Endothelial cell of umbilical vein (primary cell): ENCODE data around the gene SLC2A1. TPM values are rescaled to one million over a fixed set of nuclear protein-coding genes. Genes with fewer than 3 reads are reported as not detected.

Source experiments
- BruUV-seq: library from RNA; stranded (reverse); fragments of 400-500 nt; replicated peaks from 2 replicates; lab custom pipeline; 2021; lab: Mats Ljungman, UMichigan
- CTCF ChIA-PET: fragments of 300-600, 350-600 bp; sonication (Branson Sonifier 250); formaldehyde crosslinking; loops from one replicate; lab custom pipeline; 2021; ENCODE audit warnings: antibody characterized with exemption, inconsistent platforms; lab: Charles Lee
- POLR2A ChIA-PET: fragments of 300-600, 350-600 bp; sonication (Branson Sonifier 250); formaldehyde crosslinking; loops from one replicate; lab custom pipeline; 2021; ENCODE audit warnings: antibody characterized with exemption, inconsistent platforms; lab: Charles Lee
- DNase-seq: peaks from one replicate; pipeline ENCODE4 v3.0.0-alpha.2; 2011; ENCODE audit warnings: low read depth, low spot score
- FAIRE-seq: peaks from 2 replicates; lab custom pipeline; 2011; peaks lifted over from hg19 to GRCh38; lab: Jason Lieb, UNC
- H2AFZ ChIP-seq: 2 replicates; pipeline ENCODE4 v1.6.0; 2012; ENCODE audit warnings: low read depth, low read length, control low read depth, inconsistent platforms
- H3K27ac ChIP-seq: 2 replicates; pipeline ENCODE4 v1.5.1; 2011; ENCODE audit warnings: low read depth, mild to moderate bottlenecking, control low read depth, low read length, moderate library complexity; ENCODE audit not compliant: insufficient read depth
- H3K27me3 ChIP-seq, 2 experiments: 2 replicates each; pipeline versions ENCODE4 v1.6.0 to v1.6.1; 2011; ENCODE audit warnings: low read length in 2 of 2, mixed read lengths in 1 of 2; ENCODE audit not compliant: control insufficient read depth in 2 of 2, insufficient read depth in 2 of 2
- H3K36me3 ChIP-seq, 2 experiments: 2 replicates in 1 of 2; 3 replicates in 1 of 2; pipeline ENCODE4 v1.5.1; 2011; ENCODE audit warnings: low read length in 2 of 2, mild to moderate bottlenecking in 1 of 2, moderate library complexity in 1 of 2; ENCODE audit not compliant: control insufficient read depth in 2 of 2, insufficient read depth in 2 of 2; ENCODE audit errors: extremely low read depth in 1 of 2
- H3K4me1 ChIP-seq: 3 replicates; pipeline ENCODE4 v1.5.1; 2011; ENCODE audit warnings: mild to moderate bottlenecking, low read length; ENCODE audit not compliant: control insufficient read depth, insufficient read depth; ENCODE audit errors: extremely low read depth
- H3K4me2 ChIP-seq: 2 replicates; pipeline ENCODE4 v1.6.1; 2011; ENCODE audit warnings: low read length, control low read depth, mixed read lengths; ENCODE audit not compliant: insufficient read depth
- H3K4me3 ChIP-seq, 3 experiments: fragments of 200-600 bp in 1 of 3; sonication (generic), shearing (Covaris generic) in 1 of 3; replicated peaks in 1 of 3; 2 replicates each; pipeline ENCODE4 v1.5.1; 2011 to 2016; ENCODE audit warnings: control low read depth in 3 of 3, low read length in 3 of 3, mild to moderate bottlenecking in 2 of 3, inconsistent platforms in 1 of 3, low read depth in 1 of 3, moderate library complexity in 1 of 3; ENCODE audit not compliant: insufficient read depth in 1 of 3
- H3K79me2 ChIP-seq: 2 replicates; pipeline ENCODE4 v1.6.0; 2012; ENCODE audit warnings: low read length, inconsistent platforms; ENCODE audit not compliant: control insufficient read depth, insufficient read depth
- H3K9ac ChIP-seq: replicated peaks from 2 replicates; pipeline ENCODE3; 2011; ENCODE audit warnings: low read length, control low read depth; ENCODE audit not compliant: insufficient read depth; ENCODE audit errors: extremely low read depth
- H3K9me1 ChIP-seq: replicated peaks from 3 replicates; pipeline ENCODE4 v1.6.0; 2011; ENCODE audit warnings: mild to moderate bottlenecking, low read length; ENCODE audit not compliant: control insufficient read depth, insufficient read depth; ENCODE audit errors: extremely low read depth
- H3K9me3 ChIP-seq: replicated peaks from 2 replicates; pipeline ENCODE4 v1.5.1; 2012; ENCODE audit warnings: low read length, inconsistent platforms; ENCODE audit not compliant: control insufficient read depth, insufficient read depth
- H4K20me1 ChIP-seq: replicated peaks from 2 replicates; pipeline ENCODE3; 2011; ENCODE audit warnings: mild to moderate bottlenecking, low read length; ENCODE audit not compliant: control insufficient read depth, insufficient read depth; ENCODE audit errors: extremely low read depth
- EZH2 ChIP-seq: IDR thresholded peaks from 2 replicates; pipeline ENCODE4 v1.6.1; 2012; ENCODE audit warnings: borderline replicate concordance, low read depth, mild to moderate bottlenecking, moderate library complexity, low read length, inconsistent platforms; ENCODE audit not compliant: severe bottlenecking
- FOS ChIP-seq: IDR thresholded peaks from 2 replicates; pipeline ENCODE4 v1.6.1; 2011; ENCODE audit warnings: mild to moderate bottlenecking, low read length, moderate library complexity, borderline replicate concordance; ENCODE audit not compliant: insufficient read depth
- GATA2 ChIP-seq: IDR thresholded peaks from 2 replicates; pipeline ENCODE4 v1.7.0; 2011; ENCODE audit warnings: low read depth, mild to moderate bottlenecking, moderate library complexity, mixed read lengths, low read length; ENCODE audit not compliant: insufficient read length, insufficient read depth
- JUN ChIP-seq: IDR thresholded peaks from 2 replicates; pipeline ENCODE4 v1.6.1; 2011; ENCODE audit warnings: borderline replicate concordance, low read depth; ENCODE audit not compliant: insufficient read length, insufficient read depth
- MYC ChIP-seq: IDR thresholded peaks from one replicate; pipeline ENCODE4 v1.6.1; 2011; ENCODE audit warnings: mild to moderate bottlenecking, low read depth, low read length
- POLR2A ChIP-seq: IDR thresholded peaks from 2 replicates; pipeline ENCODE4 v1.6.1; 2012; ENCODE audit warnings: low read depth, mild to moderate bottlenecking, control low read depth, low read length
- POLR2AphosphoS5 ChIP-seq: IDR thresholded peaks from 2 replicates; pipeline ENCODE4 v1.6.1; 2012; ENCODE audit warnings: low read depth, mild to moderate bottlenecking, control low read depth, low read length, moderate library complexity; ENCODE audit not compliant: insufficient read depth
- dilution Hi-C: fragments of 300-500 bp; cut with MboI; formaldehyde crosslinking; loops from one replicate; pipeline ENCODE4 v1.15.0; 2019; ENCODE audit warnings: low sequenced_read_pairs; ENCODE audit not compliant: extremely low pct_ligation_motif_present
- intact Hi-C: fragments of 100-400 bp; cut with micrococcal nuclease; formaldehyde crosslinking; loops from one replicate; pipeline ENCODE4 v1.10.0; 2022
- polyA plus RNA-seq, 4 experiments: library from polyadenylated mRNA; depleted of rRNA in 3 of 4; stranded (reverse) in 3 of 4; unstranded in 1 of 4; fragments of >200 nt; gene quantifications; 2 replicates each; pipeline versions ENCODE4 v1.2.1 to v1.2.3, GENCODE V29; 2011 to 2012; ENCODE audit warnings: missing spikeins in 1 of 4
- total RNA-seq: library from RNA; stranded (reverse); gene quantifications from 2 replicates; pipeline ENCODE4 v1.2.3, GENCODE V29; 2021
- TF ChIP-seq, protein P1 (sequence below): IDR thresholded peaks from 2 replicates; pipeline ENCODE4 v1.6.1; 2011; ENCODE audit not compliant: insufficient read depth, insufficient read length
- TF ChIP-seq, protein P2 (sequence below), 2 donors: IDR thresholded peaks; 1 replicate in 1 of 2; 2 replicates in 1 of 2; pipeline ENCODE4 v1.5.1; 2011; ENCODE audit warnings: low read length in 2 of 2, mild to moderate bottlenecking in 2 of 2, moderate library complexity in 2 of 2, control low read depth in 1 of 2, inconsistent platforms in 1 of 2, low read depth in 1 of 2; ENCODE audit not compliant: insufficient read depth in 1 of 2; ENCODE audit errors: extremely low read depth in 1 of 2

SLC2A1 gene
- total and polyA plus RNA-seq, 2 donors (not counting 3 experiments of a cell fraction or from before 2014, with no cell fraction given): 42.2 to 46.5 TPM

DNA sequence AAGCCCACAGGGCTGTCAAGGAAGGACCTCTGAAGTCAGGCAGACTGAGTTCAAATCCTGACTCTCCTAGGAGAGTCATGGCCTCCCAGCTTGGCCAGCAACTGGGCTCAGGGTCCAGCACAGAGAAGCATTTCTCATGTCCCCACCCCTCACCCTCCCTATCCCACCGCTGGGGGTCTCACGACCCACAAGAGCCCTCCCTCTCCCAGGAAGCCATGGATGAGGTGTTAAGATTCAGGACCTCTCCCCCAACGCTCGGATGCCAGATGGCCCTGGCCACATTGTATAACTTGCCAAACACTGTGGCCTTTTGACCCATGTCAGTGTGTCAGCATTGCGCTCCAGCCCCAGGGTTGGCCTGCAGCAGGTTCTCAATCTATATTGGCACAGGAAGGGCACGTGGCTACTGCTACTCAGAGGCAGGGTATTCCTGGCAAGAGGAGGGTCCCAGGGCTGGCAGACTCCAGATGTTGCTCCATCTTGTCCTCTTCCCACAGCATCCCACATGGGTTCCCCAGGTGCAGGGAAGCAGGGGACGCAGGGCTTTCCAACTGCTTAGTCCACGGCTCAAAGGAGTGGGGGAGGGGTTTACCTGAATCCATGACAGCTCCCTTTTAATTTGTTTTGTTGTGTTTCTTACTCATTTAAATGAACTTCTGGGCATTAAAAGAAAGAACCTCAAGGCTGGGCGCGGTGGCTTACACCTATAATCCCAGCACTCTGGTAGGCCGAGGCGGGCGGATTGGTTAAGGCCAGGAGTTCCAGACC is 10.5 kb downstream of the SLC2A1 start:
- Histone ChIP-seq H3K79me2 (no peaks in the 10 kb centered on the region), H3K36me3 (no peaks in the 10 kb centered on the region), H3K27ac (no peak overlapping the region), H3K9me1 (no peaks in the 10 kb centered on the region), H3K9me3 (no peaks in the 10 kb centered on the region), H3K4me2 (no peak overlapping the region), H4K20me1 (no peaks in the 10 kb centered on the region), H2AFZ (no peak overlapping the region), H3K4me1 (peaks cover 21% of the 10 kb centered on the region), H3K4me3 (no peak overlapping the region), H3K27me3 (no peaks in the 10 kb centered on the region), H3K9ac (no peak overlapping the region)
- TF ChIP-seq, protein P1, sequence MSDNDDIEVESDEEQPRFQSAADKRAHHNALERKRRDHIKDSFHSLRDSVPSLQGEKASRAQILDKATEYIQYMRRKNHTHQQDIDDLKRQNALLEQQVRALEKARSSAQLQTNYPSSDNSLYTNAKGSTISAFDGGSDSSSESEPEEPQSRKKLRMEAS: no peak
- TF ChIP-seq POLR2AphosphoS5 (no peak), FOS (no peak), MYC (no peak), GATA2 (no peak), POLR2A (no peak), EZH2 (no peak), JUN (no peak)
- TF ChIP-seq, protein P2, sequence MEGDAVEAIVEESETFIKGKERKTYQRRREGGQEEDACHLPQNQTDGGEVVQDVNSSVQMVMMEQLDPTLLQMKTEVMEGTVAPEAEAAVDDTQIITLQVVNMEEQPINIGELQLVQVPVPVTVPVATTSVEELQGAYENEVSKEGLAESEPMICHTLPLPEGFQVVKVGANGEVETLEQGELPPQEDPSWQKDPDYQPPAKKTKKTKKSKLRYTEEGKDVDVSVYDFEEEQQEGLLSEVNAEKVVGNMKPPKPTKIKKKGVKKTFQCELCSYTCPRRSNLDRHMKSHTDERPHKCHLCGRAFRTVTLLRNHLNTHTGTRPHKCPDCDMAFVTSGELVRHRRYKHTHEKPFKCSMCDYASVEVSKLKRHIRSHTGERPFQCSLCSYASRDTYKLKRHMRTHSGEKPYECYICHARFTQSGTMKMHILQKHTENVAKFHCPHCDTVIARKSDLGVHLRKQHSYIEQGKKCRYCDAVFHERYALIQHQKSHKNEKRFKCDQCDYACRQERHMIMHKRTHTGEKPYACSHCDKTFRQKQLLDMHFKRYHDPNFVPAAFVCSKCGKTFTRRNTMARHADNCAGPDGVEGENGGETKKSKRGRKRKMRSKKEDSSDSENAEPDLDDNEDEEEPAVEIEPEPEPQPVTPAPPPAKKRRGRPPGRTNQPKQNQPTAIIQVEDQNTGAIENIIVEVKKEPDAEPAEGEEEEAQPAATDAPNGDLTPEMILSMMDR (IDR thresholded peaks at IDR 0.05; ENCODE audit: extremely low read depth in 1 of 2, insufficient read depth in 1 of 2, low read depth in 1 of 2, low read length in 2 of 2): no peak
- no peak for DNase-seq
- ChIA-PET CTCF (interaction anchor here (3.3 kb wide), 1 partner anchor 125 kb away, joined by 13 read pairs; no protein-coding TSS in a partner anchor), POLR2A (no interaction called here)
- dilution Hi-C loops: no loop called here
- intact Hi-C loops: no loop called here
- BruUV-seq: no TSS peak
- no peak for FAIRE-seq
